Colonic mucosa (tissue), 4 donors: ENCODE data around the gene TMED10. TPM values are rescaled to one million over a fixed set of nuclear protein-coding genes. Genes with fewer than 3 reads are reported as not detected.

Experiments used
- DNase-seq: peaks from one replicate; pipeline ENCODE4 v3.0.0-alpha.2; 2020
- H3K27ac ChIP-seq: fragments of 200-600 bp; one replicate; pipeline ENCODE4 v1.8.0; 2021
- H3K27me3 ChIP-seq: fragments of 200-600 bp; one replicate; pipeline ENCODE4 v1.8.0; 2021
- H3K36me3 ChIP-seq: fragments of 200-600 bp; one replicate; pipeline ENCODE4 v1.8.0; 2021
- H3K4me1 ChIP-seq: fragments of 200-600 bp; one replicate; pipeline ENCODE4 v1.8.0; 2021; ENCODE audit warnings: mild to moderate bottlenecking
- H3K4me3 ChIP-seq: fragments of 200-600 bp; one replicate; pipeline ENCODE4 v1.8.0; 2021
- H3K9ac ChIP-seq, 2 donors: one replicate each; pipeline ENCODE4 v1.7.0; 2013; ENCODE audit warnings: control low read depth in 2 of 2, low read depth in 2 of 2, low read length in 2 of 2
- H3K9me3 ChIP-seq: fragments of 200-600 bp; one replicate; pipeline ENCODE4 v1.8.0; 2021
- intact Hi-C: fragments of 100-400 bp; cut with DNase I; formaldehyde crosslinking; loops from one replicate; pipeline ENCODE4 v1.14.1; 2022
- total RNA-seq, 2 donors: library from RNA; stranded (reverse); fragmentation: NEBNext Ultra II Directional in 1 of 2; extraction: Animal tissue kit (Norgen Biotek cat#: 25700) in 1 of 2; gene quantifications; one replicate each; pipeline ENCODE4 v1.2.1, GENCODE V29; 2021
- TF ChIP-seq, protein P1 (sequence below): fragments of 200-600 bp; IDR thresholded peaks from one replicate; pipeline ENCODE4 v1.8.0; 2022; ENCODE audit warnings: antibody characterized with exemption, mild to moderate bottlenecking
- donor health status: healthy.
- donor health status: DM: no; HTN: no; CAD: no.
- donor health status: DM: no; HTN: no; CAD: no.

The TMED10 gene
- total RNA-seq, 2 donors from 2014 or later, result 387 to 432 TPM

DNA sequence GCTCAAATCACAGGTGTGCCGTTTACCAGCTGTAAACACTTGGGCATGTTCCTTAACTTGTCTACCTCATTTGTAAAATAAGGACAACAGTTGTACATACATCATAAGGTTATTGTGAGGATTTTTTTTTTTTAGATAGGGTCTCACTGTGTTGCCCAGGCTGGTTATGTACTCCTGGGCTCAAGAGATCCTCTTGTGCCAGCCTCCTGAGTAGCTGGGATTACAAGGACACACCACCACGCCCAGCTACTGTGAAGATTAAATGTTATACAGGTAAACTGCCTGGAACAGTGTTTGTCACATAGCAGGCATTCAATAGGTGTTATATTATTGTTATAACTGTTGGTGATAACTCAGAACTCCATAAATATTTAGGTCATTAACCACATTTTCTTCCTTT lies 12.7 kb downstream of the TMED10 start:
- no peaks in the 10 kb centered on the region for H3K36me3 ChIP-seq
- DNase-seq, result no peak
- H3K4me3 ChIP-seq, result no peak overlapping the region
- no peaks in the 10 kb centered on the region for H3K9me3 ChIP-seq
- TF ChIP-seq, protein P1, sequence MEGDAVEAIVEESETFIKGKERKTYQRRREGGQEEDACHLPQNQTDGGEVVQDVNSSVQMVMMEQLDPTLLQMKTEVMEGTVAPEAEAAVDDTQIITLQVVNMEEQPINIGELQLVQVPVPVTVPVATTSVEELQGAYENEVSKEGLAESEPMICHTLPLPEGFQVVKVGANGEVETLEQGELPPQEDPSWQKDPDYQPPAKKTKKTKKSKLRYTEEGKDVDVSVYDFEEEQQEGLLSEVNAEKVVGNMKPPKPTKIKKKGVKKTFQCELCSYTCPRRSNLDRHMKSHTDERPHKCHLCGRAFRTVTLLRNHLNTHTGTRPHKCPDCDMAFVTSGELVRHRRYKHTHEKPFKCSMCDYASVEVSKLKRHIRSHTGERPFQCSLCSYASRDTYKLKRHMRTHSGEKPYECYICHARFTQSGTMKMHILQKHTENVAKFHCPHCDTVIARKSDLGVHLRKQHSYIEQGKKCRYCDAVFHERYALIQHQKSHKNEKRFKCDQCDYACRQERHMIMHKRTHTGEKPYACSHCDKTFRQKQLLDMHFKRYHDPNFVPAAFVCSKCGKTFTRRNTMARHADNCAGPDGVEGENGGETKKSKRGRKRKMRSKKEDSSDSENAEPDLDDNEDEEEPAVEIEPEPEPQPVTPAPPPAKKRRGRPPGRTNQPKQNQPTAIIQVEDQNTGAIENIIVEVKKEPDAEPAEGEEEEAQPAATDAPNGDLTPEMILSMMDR, result no peak
- intact Hi-C loops, result no loop called here
- H3K9ac ChIP-seq, result no peak overlapping the region
- no peak overlapping the region for H3K27ac ChIP-seq
- H3K27me3 ChIP-seq, result no peaks in the 10 kb centered on the region
- peaks cover 4% of the 10 kb centered on the region for H3K4me1 ChIP-seq

DNA sequence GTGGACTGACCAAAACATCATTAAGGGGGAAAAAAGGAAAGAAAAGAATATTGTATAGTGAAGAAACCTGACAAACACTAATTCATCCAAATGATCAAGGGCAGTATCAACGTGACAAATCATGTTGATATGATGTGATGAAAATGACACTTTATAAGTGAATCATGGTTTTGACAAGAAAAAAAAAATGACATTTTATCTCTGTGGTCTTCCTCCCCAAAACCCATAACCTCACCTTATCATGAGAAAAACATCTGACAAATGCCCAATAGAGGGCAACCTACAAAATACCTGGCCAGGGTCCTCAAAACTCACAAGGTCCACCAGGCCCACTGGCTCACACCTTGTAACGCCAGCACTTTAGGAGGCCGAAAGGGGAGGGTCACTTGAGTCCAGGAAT lies 13.8 kb downstream of the TMED10 start:
- no peak overlapping the region for H3K9ac ChIP-seq
- intact Hi-C loops, result no loop called here
- H3K9me3 ChIP-seq, result no peaks in the 10 kb centered on the region
- no peak for DNase-seq
- H3K4me1 ChIP-seq, result peaks cover 4% of the 10 kb centered on the region
- no peak overlapping the region for H3K4me3 ChIP-seq
- TF ChIP-seq, protein P1, result no peak
- no peaks in the 10 kb centered on the region for H3K36me3 ChIP-seq
- H3K27ac ChIP-seq, result no peak overlapping the region
- H3K27me3 ChIP-seq, result no peaks in the 10 kb centered on the region

DNA sequence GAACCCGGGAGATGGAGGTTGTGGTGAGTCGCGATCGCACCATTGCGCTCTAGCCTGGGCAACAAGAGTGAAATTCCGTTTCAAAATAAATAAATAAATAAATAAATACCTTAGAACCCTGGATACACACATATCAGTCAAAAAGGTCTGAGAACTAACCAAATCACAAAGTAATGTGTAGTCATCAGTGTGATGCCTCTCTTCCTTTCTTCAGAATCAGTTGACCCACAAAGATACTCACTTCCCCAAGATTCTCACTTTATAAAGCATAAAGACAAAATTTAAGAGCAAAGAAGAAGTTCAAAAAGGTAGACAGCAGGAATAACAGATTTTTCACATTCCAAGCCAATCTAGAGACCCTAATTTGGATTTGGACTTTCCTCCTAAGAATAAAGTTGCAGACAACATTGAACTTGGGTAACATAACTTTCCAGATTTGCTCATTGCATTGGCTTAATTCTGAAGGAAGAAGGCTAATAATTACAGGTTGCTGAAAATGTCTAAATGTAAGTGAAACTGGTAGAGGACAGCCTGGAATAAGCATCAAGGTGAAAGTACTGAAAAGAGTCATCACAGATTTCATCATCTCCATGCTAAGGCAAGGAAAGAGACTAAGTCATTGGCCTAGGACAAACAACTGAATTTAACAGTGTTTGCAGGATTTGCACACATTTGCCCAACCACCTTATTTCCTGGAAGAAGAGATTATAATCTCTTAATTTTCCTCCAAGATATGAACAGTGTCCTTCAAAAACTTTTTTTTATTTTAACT lies 17.4 kb downstream of the TMED10 start:
- Histone ChIP-seq H3K27ac (no peak overlapping the region), H3K27me3 (no peaks in the 10 kb centered on the region), H3K9me3 (no peaks in the 10 kb centered on the region), H3K36me3 (no peaks in the 10 kb centered on the region), H3K9ac (no peak overlapping the region), H3K4me3 (no peak overlapping the region), H3K4me1 (peaks cover 4% of the 10 kb centered on the region)
- TF ChIP-seq, protein P1, result no peak
- no peak for DNase-seq
- intact Hi-C loops, result no loop called here

DNA sequence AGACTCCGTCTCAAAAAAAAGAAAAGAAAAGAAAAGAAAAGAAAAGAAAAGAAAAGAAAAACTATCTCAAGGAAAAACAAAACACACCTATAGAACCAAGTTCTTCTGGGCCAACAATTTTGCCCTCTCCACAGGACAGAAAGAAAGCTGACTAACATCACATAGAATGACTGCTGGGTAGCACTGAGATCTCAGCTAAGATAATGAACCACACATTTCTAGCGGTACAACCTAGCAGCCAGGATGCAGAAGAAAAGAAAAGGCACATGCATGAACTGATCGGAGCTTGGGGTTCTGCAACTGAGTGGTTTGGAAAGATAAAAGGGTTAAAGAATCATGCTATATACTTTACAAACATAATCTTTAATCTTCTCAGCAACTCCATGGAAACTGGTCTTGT lies 19.5 kb downstream of the TMED10 start:
- peaks cover 4% of the 10 kb centered on the region for H3K4me1 ChIP-seq
- H3K9me3 ChIP-seq, result no peaks in the 10 kb centered on the region
- no peak overlapping the region for H3K4me3 ChIP-seq
- no peak for DNase-seq
- no peak overlapping the region for H3K27ac ChIP-seq
- no peaks in the 10 kb centered on the region for H3K36me3 ChIP-seq
- no peaks in the 10 kb centered on the region for H3K27me3 ChIP-seq
- TF ChIP-seq, protein P1, result no peak
- intact Hi-C loops, result no loop called here
- H3K9ac ChIP-seq, result no peak overlapping the region

DNA sequence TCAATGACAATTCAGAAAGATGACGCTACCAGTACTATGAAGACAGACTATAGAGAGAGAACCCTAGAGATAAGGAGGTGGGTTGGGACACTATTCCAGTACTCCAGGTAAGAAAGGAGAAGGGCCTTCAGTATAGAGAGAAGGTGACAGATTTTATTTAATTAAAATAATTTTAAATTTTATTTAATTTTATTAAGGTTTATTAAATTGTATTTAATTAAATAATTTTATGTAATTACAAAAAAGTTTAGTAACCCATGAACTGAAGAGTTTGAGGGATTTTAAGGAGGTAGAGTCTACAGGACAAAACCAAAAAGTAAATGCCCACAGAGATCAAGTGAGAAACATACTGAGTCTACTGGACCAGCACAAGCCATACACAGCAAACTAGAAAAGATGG lies 20.3 kb downstream of the TMED10 start:
- Histone ChIP-seq H3K4me1 (peaks cover 4% of the 10 kb centered on the region), H3K9me3 (no peaks in the 10 kb centered on the region), H3K4me3 (no peak overlapping the region), H3K9ac (no peak overlapping the region), H3K27ac (no peak overlapping the region), H3K27me3 (no peaks in the 10 kb centered on the region), H3K36me3 (no peaks in the 10 kb centered on the region)
- no peak for DNase-seq
- intact Hi-C loops, result no loop called here
- TF ChIP-seq, protein P1, result no peak
